Stimulated activated CD8-positive, alpha-beta memory T cell treated with anti-CD3 and anti-CD28 coated beads, Interleukin-4, amount 100 ng/mL, for 24 hours (primary cell): ENCODE data around the gene CLDN3.
"Not testable (repeated sequence)": the region's sequence is repeated elsewhere in the genome, so short reads cannot be mapped to it uniquely, and the experiment has no call there.

ENCODE experiments used
- DNase-seq: peaks from one replicate; pipeline ENCODE4 v3.0.0-alpha.2; 2020; ENCODE audit warnings: low read depth

CLDN3 gene

GRCh38 chr7:73736885-73737284, 33.2 kb downstream of the CLDN3 start:
- DNase-seq, result no peak

- no peak for DNase-seq
These were observed 34.6 kb downstream of the CLDN3 start for GRCh38 chr7:73735528-73735905.

GRCh38 chr7:73734619-73735527, 35.2 kb downstream of the CLDN3 start:
- peak; percentile 67 for DNase-seq

- no peak for DNase-seq
These were observed 37.7 kb downstream of the CLDN3 start for GRCh38 chr7:73732397-73732796.

- DNase-seq, result no peak
These were observed 39.6 kb downstream of the CLDN3 start for GRCh38 chr7:73730485-73730884.

- no peak for DNase-seq
These were observed 41.5 kb downstream of the CLDN3 start for GRCh38 chr7:73728551-73728950.

- no peak for DNase-seq
These were observed 42.1 kb downstream of the CLDN3 start for GRCh38 chr7:73727952-73728351.

GRCh38 chr7:73726083-73726466, 44.0 kb downstream of the CLDN3 start:
- DNase-seq, result no peak

- DNase-seq, result no peak
These were observed 46.3 kb downstream of the CLDN3 start for GRCh38 chr7:73723813-73724212.

- no peak for DNase-seq
These were observed 47.3 kb downstream of the CLDN3 start for GRCh38 chr7:73722785-73723184.

GRCh38 chr7:73722182-73722581, 47.9 kb downstream of the CLDN3 start:
- not testable (repeated sequence) for DNase-seq

GRCh38 chr7:73721377-73721817, 48.7 kb downstream of the CLDN3 start:
- DNase-seq, result no peak

- not testable (repeated sequence) for DNase-seq
These were observed 49.6 kb downstream of the CLDN3 start for GRCh38 chr7:73720443-73720842.

GRCh38 chr7:73719806-73720169, 50.3 kb downstream of the CLDN3 start:
- DNase-seq, result no peak
